HG03175 (cell line): ENCODE data around the gene SNRK.

ENCODE experiments used
- ATAC-seq: cut with Tn5 transposase; IDR thresholded peaks from one replicate; pipeline ENCODE4 v1.9.1; 2021; ENCODE audit warnings: mild to moderate bottlenecking, moderate library complexity; ENCODE audit not compliant: unreplicated experiment

SNRK gene, protein sequence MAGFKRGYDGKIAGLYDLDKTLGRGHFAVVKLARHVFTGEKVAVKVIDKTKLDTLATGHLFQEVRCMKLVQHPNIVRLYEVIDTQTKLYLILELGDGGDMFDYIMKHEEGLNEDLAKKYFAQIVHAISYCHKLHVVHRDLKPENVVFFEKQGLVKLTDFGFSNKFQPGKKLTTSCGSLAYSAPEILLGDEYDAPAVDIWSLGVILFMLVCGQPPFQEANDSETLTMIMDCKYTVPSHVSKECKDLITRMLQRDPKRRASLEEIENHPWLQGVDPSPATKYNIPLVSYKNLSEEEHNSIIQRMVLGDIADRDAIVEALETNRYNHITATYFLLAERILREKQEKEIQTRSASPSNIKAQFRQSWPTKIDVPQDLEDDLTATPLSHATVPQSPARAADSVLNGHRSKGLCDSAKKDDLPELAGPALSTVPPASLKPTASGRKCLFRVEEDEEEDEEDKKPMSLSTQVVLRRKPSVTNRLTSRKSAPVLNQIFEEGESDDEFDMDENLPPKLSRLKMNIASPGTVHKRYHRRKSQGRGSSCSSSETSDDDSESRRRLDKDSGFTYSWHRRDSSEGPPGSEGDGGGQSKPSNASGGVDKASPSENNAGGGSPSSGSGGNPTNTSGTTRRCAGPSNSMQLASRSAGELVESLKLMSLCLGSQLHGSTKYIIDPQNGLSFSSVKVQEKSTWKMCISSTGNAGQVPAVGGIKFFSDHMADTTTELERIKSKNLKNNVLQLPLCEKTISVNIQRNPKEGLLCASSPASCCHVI

DNA sequence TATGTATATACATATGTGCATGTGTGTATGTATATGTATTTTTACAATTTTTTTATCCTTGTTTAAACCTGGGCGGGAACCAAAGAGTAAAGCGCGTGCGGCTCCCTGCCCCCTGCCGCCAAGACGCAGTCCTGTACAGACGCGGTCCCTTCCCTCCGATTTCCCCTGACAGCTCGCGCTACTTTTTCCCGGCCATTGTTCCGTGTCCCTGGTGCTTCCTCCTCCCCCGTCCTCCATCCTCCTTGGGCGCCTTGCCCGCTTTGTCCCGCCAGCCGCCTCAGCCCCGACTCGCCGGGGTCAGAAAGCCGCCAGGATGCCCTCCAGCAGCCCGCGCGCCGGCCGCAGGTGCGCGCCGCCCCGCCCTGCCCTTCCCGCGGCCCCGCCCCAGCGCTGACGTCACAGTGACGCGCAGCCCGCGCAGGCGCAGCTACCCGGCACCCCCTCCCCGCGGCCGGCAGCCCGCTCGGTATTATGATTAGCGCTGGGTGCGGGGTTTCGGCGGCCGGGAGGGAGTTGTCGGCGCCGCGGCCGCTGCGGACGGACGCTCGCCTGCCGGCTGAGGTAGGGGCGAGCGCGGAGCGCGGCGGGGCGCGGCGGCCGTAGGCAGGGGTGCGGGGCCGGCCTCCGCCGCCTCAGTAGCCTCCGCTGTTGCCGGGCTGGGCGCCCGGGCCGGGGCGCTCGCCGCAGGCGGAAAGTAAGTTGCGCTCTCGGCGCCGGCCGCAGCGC lies at the start of gene SNRK:
Gene SNRK, plus strand, starts transcription at position 426 of the 726 bp plus-strand sequence. CDS start 16,664 bp downstream, outside the sequence.
- peak; percentile 82 for ATAC-seq

DNA sequence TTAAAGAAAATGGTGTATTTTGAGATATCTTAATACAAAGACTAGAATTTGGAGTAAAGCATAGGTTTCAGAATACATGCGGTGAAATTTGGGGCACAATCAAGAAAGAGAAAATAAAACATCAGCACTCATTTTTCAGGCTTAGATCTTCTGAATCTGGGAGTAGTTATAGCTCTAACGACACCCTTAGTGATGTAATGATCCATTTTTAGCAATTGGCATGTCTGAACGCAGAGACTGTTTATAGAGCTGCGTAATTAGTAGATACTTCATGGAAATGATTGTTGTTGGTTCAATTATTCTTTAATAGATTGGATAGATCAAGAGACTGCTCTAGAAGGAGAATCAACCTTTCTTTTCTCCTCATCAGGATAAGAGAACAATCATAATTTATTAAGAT lies 47.5 kb upstream of the SNRK start:
- no peak for ATAC-seq

DNA sequence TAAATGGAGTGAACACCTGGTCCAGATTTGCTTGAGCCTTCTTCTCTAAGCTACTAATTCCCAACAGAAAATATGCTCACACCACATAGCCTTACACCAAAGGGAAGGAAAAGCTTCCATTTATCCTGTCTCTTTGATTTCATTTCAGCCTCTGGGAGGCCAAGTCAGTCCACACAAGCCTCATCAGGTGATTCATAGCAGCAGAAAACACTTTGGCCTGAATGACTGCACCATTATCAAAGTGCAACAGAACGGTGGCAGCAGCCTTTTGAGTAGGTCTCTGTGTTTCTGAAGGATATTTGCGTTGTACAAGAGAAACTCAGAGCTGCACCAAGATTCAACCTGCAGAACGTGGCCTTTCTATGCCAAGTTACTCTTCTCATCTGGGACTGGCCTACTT lies 46.6 kb upstream of the SNRK start:
- ATAC-seq, result no peak

DNA sequence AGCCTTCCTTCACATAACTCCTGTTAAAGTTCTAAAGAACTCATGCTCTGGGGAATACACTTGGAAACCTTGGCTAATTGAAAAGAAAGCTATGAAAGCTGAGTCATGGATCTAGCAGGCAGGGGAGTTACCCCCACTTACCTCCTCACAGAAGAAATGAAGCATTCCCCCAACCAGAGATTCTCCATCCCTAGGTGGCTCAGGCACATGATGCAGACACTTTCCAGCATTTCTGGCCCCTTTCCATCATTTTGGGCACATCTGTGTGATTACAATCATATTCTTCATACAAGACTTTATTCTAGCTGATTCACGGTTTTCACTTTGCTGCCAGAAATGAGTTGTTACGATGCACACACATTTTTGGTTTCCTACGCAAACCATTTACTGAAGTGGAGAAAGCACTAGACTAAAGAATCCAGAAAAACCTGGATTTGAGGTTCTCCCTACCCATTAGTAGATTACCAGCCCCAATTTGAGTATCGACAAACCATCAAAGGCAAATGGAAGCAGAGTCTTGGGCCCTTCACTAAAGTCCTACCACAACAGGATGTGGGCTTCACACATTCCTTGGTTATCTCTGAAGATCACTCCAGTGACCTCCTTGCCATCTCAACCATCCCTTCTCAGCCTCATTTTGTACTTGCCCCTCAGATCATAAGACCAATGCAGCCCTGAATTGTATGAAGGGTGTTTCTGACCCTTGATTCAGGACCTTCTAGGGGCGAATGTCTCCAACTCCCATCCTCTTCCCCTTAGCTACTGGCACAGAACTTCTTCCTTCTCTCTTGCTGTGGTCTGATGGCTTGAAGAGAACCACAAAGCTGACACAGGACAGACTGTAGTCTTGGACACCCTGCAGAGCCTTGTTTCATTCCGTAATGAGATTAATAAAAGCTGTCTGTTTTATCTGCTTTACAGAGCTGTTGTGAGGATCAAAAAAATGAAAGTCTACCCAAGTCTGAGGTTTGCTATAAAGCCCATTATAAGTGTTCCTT lies 42.5 kb upstream of the SNRK start:
- no peak for ATAC-seq

DNA sequence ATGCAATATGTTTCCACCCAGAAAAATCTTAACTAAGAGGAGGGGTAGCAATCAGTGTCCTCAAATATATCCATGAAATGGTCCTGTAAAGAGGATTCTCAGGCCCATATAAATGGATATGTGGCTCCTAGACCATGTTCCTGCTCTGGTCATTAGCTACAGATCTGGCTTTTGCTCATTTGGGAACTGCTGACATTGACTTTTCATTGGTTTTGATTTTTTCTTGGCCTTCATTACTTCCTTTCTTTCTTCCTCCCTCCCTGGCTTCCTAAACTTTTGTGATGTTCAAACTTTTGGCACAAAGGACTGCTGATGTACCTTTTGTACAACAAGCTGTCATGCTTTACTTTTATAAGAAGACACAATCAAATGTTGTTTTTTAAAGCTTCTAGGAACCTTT lies 41.6 kb upstream of the SNRK start:
- ATAC-seq, result no peak

DNA sequence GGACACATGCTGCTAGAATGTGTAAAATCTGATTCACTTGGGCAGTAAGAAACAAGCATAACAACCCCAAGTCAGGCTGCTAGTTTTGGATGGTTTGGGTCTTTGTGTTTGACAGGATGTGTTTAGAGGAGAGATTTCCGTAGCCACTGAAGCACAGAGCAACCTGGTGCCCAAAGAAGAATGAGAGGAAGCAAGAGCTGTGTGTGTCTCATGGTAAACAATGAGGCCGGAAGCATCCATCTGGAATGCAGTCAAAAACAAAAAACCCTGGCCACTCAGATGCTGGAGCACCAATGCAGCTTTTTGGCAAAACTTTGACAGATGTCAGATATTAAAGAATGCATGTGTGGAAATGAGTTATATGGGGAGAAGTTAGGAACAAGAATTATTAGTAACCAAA lies 39.4 kb upstream of the SNRK start:
- no peak for ATAC-seq

DNA sequence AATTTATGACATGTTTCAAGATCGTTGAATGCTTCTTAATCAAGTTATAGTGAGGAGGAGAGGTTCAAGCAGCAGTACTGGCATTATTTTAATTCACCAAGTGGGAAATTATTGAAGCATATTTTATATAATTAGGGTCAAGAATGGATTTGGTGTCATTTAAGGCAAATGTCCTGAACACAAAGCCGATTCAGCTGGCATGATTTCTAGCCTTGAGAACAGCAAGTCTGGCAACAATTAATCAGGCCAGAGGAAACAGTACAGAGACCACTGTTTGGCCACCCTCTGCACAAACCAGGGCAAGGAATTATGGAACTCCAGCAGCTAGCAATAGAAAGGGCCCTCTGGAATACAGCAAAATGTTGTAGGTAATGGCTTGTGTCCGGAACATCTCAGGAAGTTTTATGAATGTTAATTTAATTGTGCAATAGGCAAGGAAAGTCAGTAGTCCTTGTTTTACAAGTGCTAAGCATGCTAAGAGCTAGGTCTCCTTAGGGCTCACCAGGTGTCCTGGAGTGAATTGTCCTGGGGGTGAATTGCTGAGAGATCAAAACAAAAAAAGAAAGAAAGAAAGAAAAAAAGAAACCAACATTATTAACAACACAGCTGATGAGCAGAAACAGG lies 38.7 kb upstream of the SNRK start:
- no peak for ATAC-seq

DNA sequence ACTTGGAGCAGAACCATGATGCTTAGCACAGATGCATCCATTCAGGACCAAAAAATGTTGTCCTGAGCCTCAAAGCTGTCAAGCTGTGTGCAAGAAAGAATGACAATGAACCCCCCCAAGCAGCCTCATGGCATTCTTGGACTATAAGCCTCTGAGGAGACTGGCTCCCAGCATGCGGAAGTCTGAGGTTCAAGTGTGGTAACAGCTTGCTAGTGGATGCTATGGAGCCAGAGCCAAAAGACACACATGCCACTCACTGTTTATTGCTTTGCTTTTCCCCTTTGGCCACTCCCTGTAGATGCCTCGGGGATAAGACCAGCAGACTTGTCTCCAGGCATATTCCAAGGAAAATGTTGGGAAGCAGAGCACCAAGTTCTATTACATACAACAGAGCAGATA lies 38.2 kb upstream of the SNRK start:
- ATAC-seq, result no peak

DNA sequence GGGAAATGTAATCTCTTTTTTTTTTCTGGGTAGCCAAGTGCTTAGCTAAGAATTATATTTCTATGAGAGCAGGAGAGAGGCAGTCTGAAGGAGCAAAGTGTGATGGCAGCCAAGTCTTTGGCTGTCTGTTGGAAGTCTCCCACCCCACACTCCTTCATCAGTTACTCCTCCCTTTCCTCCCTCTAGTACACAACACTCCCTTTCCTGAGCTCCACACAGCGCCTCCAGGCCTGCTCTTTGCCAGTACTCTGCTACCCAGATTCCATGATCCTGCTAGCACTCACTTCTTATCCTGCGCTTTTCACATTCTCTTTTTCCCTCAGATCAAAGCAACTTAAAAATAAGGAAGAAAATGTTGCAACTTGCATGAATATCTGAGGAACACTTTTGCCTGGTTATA lies 37.4 kb upstream of the SNRK start:
- no peak for ATAC-seq

DNA sequence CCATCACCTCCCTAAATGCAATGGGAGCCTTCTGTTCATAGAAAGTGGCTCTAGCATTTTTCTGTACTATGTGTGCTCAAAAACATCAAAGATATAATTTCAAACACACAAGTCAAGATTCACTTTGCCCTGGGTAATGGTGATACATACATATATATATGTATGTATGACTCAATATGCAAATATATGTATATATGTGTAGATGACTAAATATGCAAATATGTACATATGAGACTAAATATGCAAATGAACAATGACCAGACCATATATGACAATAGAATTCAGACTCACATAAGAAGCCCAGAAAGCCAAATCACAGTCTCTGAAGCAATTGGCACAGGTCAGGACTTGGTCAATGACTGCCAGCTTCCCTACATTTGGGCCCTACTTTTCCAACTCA lies 36.9 kb upstream of the SNRK start:
- peak; percentile 43 for ATAC-seq

DNA sequence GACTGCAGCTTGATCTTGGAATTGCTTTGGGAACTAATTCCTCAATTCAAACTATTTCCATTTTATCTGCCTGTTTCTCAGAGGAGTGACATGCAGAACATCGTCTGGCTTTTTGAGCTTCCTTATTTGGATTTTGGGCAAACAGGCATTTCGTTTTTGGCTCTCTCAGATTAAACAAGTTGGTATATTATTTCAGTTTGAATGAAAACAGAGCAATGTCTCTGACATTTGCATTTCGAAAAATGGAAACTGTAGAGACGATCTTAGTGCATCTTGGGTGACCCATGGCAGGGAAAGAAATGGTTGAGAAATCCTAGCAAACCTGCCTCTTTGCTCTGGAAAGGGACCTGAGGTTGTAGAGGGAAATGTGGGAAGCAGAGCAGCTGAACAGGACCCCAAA lies 33.0 kb upstream of the SNRK start:
- no peak for ATAC-seq

DNA sequence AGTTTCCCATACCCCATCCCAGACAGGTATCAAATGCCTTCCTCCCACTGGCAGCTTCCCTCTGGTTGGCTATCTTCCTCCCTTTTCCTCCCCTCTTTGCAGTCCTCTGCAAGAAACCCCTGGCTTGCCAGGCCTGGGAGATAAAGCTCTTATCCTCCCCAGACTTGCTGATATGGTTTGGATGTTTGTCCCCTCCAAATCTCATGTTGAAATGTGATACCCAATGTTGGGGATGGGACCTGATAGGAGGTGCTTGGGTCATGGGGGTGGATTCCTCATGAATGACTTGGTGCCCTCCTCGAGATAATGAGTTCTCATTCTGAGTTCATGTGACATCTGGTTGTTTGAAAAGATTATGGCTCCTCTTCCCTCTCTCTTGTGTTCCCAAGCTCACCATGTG lies 32.2 kb upstream of the SNRK start:
- no peak for ATAC-seq

DNA sequence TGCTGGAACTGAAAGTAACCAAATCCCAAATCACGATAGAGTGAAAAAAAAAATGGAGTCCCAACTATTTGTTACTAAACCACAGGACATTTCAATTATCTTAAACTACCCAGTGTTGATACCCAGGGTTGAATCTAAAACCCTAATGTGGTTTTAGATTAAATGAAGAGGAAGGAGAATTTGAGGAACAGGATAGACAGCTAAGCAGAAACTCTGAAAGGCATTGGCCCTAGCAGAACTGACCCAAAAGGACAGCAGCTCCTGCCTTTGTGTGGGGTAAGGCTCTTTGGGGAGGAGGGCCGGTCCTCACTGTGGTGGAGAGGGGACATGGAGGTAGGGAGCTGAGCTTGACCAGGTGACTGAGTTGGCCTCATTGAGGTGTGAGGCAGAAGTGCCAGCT lies 30.7 kb upstream of the SNRK start:
- no peak for ATAC-seq

DNA sequence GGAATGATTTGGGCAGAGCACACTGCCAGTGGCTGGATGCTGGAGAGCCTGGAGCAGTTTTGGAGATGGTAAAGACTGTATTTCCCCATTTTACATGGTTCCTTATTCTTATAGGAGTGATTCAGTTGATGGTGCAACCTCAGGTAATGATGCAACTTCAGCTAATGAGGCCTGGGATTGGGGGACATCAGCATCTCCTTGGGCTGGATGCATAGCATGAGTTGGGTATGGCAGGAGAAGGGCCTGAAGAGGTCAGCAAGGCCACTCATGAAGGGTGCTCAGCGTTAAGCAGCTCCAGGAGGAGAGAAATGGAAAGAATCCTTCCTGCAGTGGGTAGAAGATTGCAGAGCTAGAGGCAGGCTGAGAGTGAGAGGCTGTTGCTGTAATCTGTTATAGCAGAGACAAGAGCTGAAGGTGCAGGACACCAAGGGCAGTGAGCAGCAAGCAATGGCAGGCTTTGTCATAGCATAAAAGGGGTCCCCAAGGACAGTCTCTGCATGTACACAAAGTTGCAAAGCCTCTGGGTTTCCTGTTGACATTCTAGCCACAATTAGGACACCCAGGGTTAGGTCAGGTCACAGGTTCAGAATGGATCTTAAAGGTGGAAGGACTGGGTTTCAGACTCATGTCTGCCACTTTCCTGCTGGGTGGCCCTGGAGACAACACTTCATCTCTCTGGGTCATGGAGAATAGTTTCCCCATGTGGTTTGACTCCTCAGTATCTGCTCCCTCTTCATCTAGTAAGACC lies 29.5 kb upstream of the SNRK start:
- ATAC-seq, result no peak

DNA sequence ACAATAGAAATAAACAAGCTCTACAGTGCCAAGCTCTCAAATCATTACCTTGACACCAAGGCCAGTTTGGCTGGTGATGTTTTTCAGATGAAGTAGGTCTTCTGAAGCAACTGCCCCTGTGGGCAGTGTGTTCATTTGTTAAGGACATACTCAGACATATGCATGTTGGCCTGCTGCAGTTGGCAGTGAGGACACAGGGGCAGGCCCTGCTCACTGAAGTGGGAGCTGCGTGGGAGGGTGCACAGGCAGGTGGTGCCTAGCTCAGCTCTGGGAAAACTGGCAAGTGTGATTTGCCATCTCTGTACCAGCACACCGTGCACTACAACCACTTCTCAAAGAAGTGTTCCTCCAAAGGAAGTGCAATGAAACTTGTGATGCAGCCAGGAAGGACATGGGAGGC lies 28.5 kb upstream of the SNRK start:
- no peak for ATAC-seq

DNA sequence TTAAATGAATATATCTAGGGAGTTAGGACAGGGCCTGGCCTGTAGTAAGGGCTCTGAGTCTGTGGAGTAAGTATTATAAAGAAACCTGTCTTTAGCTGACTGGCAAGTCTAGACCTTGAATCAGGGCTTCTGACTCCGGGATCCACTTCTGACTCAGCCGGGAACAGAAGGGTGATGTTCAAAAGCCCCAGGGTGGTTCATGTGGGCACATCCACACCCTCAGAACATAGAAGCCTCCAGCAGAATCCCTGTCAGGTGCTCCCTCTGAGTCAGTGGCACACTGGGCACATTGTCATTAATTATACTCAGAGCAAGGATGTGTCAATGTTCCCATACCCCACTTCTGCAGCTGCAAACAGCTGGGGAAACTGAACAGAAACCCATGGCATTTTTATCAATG lies 26.7 kb upstream of the SNRK start:
- ATAC-seq, result no peak

DNA sequence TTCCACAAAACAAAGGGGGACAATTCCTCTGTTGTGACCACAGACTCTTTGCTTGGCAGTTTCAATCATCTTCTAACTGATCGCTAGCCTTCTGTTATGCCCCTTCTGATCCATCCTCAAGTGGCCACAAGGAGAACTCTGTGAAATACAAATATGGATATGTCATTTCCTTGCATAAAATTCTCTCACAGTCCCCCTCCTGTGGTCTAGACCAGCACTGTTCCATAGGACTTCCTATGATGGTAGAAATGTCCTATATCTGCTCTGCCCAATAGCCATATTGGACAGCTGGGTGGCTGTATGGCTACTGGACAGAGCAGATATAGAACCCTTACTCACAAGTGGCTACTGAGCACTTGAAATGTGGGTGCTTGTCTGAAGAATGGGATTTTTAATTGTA lies 25.9 kb upstream of the SNRK start:
- ATAC-seq, result no peak

DNA sequence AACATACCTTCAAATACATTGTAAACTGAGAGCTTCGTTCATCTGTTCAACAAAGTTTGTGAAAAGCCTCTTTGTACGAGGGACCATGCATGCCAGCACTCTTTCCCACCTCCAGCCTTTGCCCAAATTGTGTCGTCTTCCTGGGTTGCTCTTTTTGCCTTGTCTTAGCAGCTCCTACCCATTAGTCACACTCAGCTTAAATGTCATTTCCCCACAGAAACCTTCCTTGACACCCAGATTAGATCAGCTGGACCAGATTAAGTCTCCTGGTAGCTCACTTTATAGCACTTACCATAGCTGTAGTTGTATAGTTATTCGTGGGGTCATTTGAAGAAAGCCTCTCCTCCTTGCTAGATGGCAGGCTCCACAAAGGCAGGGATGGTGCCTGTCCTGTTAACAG lies 24.1 kb upstream of the SNRK start:
- ATAC-seq, result no peak

DNA sequence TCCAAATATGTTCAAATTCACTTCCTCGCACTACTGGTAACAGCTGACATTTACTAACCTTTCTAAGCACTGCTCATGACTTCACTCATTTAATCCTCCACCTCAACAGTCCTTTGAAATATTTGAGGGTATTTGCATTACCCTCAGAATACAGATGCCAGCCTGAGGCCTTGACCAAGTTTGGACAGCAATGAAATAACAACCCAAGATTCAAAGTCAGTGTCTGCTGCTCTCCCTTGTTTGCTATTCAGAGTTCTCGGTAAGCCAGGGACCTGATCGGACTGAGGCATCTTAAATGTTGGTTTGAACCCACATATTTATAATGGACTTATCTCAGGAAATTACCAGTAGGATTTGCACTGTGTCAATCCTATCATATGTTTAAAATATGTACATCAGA lies 19.9 kb upstream of the SNRK start:
- ATAC-seq, result no peak
